DMS53 (cell line): ENCODE results near the gene ODF4.

Source experiments
- DNase-seq: peaks from one replicate; lab custom pipeline; 2025; lab: John Stamatoyannopoulos, UW

ODF4 gene

GRCh38 chr17:8339540-8339939, at the start of gene ODF4:
Gene ODF4, plus strand, starts transcription at chr17:8339840. Its CDS starts 212 bp downstream, at chr17:8340052.
- no peak for DNase-seq

- peak; percentile 27 for DNase-seq
These were observed 49.6 kb upstream of the ODF4 start for GRCh38 chr17:8290043-8290442.

- no peak for DNase-seq
These were observed 46.8 kb upstream of the ODF4 start for GRCh38 chr17:8292639-8293395.

- DNase-seq: no peak
These were observed 45.3 kb upstream of the ODF4 start for GRCh38 chr17:8294361-8294760.

- no peak for DNase-seq
These were observed 44.8 kb upstream of the ODF4 start for GRCh38 chr17:8294814-8295316.

- DNase-seq: no peak
These were observed 39.4 kb upstream of the ODF4 start for GRCh38 chr17:8300226-8300625.

GRCh38 chr17:8300627-8301242, 38.9 kb upstream of the ODF4 start:
- peak; percentile 92 for DNase-seq

GRCh38 chr17:8310601-8311123, 29.0 kb upstream of the ODF4 start:
- no peak for DNase-seq

- no peak for DNase-seq
These were observed 28.4 kb upstream of the ODF4 start for GRCh38 chr17:8311131-8311790.

- DNase-seq: no peak
These were observed 27.4 kb upstream of the ODF4 start for GRCh38 chr17:8312251-8312650.

- DNase-seq: peak; percentile 37
These were observed 26.7 kb upstream of the ODF4 start for GRCh38 chr17:8312726-8313600.

GRCh38 chr17:8314797-8315763, 24.6 kb upstream of the ODF4 start:
- peak; percentile 43 for DNase-seq

GRCh38 chr17:8315764-8316217, 23.8 kb upstream of the ODF4 start:
- DNase-seq: no peak

- DNase-seq: no peak
These were observed 21.4 kb upstream of the ODF4 start for GRCh38 chr17:8318010-8318935.

GRCh38 chr17:8320262-8320661, 19.4 kb upstream of the ODF4 start:
- DNase-seq: no peak

GRCh38 chr17:8320990-8321389, 18.6 kb upstream of the ODF4 start:
- DNase-seq: no peak

- DNase-seq: no peak
These were observed 17.6 kb upstream of the ODF4 start for GRCh38 chr17:8322061-8322460.

- DNase-seq: no peak
These were observed 15.5 kb upstream of the ODF4 start for GRCh38 chr17:8324132-8324531.

- DNase-seq: no peak
These were observed 14.7 kb upstream of the ODF4 start for GRCh38 chr17:8324923-8325322.
